CD4-positive, alpha-beta T cell treated with Interferon gamma for 1 hour (primary cell): ENCODE measurements around the gene RTP3.

Experiments
- DNase-seq: peaks from one replicate; pipeline ENCODE4 v3.0.0-alpha.2; 2020

RTP3 gene

GRCh38 chr3:46469680-46470357 is 28.0 kb upstream of the RTP3 start:
- DNase-seq, result no peak

GRCh38 chr3:46470831-46471230 is 26.9 kb upstream of the RTP3 start:
- no peak for DNase-seq

GRCh38 chr3:46471371-46471914 is 26.3 kb upstream of the RTP3 start:
- DNase-seq, result no peak

GRCh38 chr3:46472736-46473135 is 25.0 kb upstream of the RTP3 start:
- no peak for DNase-seq

- DNase-seq, result no peak
These were observed 20.6 kb upstream of the RTP3 start for GRCh38 chr3:46477145-46477544.

GRCh38 chr3:46477756-46478155 is 20.0 kb upstream of the RTP3 start:
- no peak for DNase-seq

- DNase-seq, result no peak
These were observed 19.4 kb upstream of the RTP3 start for GRCh38 chr3:46478341-46478740.

GRCh38 chr3:46479021-46479420 is 18.8 kb upstream of the RTP3 start:
- DNase-seq, result no peak

GRCh38 chr3:46479696-46480095 is 18.1 kb upstream of the RTP3 start:
- DNase-seq, result no peak

GRCh38 chr3:46480491-46481195 is 17.1 kb upstream of the RTP3 start:
- no peak for DNase-seq

GRCh38 chr3:46481636-46482035 is 16.1 kb upstream of the RTP3 start:
- DNase-seq, result no peak

- no peak for DNase-seq
These were observed 15.0 kb upstream of the RTP3 start for GRCh38 chr3:46482632-46483350.

- no peak for DNase-seq
These were observed 14.0 kb upstream of the RTP3 start for GRCh38 chr3:46483825-46484224.

GRCh38 chr3:46484388-46484787 is 13.4 kb upstream of the RTP3 start:
- no peak for DNase-seq

- no peak for DNase-seq
These were observed 12.6 kb upstream of the RTP3 start for GRCh38 chr3:46484911-46485778.

- no peak for DNase-seq
These were observed 12.0 kb upstream of the RTP3 start for GRCh38 chr3:46485779-46486175.

- DNase-seq, result peak; percentile 87
These were observed 8.9 kb upstream of the RTP3 start for GRCh38 chr3:46488735-46489361.

GRCh38 chr3:46489381-46489780 is 8.4 kb upstream of the RTP3 start:
- no peak for DNase-seq

- no peak for DNase-seq
These were observed 7.9 kb upstream of the RTP3 start for GRCh38 chr3:46489875-46490274.

GRCh38 chr3:46490338-46491084 is 7.3 kb upstream of the RTP3 start:
- DNase-seq, result no peak
